C4-2B (cell line): ENCODE data around the gene ISOC2.

ENCODE experiments used
- ZFX ChIP-seq: fragments of 450-650 bp; IDR thresholded peaks from 2 replicates; pipeline ENCODE4 v1.6.1; 2017
- TF ChIP-seq, protein P1 (sequence below): fragments of 450-650 bp; conservative IDR thresholded peaks from 2 replicates; pipeline ENCODE4 v1.5.1; 2017; ENCODE audit warnings: mild to moderate bottlenecking

- TF ChIP-seq, protein P1, sequence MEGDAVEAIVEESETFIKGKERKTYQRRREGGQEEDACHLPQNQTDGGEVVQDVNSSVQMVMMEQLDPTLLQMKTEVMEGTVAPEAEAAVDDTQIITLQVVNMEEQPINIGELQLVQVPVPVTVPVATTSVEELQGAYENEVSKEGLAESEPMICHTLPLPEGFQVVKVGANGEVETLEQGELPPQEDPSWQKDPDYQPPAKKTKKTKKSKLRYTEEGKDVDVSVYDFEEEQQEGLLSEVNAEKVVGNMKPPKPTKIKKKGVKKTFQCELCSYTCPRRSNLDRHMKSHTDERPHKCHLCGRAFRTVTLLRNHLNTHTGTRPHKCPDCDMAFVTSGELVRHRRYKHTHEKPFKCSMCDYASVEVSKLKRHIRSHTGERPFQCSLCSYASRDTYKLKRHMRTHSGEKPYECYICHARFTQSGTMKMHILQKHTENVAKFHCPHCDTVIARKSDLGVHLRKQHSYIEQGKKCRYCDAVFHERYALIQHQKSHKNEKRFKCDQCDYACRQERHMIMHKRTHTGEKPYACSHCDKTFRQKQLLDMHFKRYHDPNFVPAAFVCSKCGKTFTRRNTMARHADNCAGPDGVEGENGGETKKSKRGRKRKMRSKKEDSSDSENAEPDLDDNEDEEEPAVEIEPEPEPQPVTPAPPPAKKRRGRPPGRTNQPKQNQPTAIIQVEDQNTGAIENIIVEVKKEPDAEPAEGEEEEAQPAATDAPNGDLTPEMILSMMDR: no peak
- no peak for TF ChIP-seq ZFX
Measured at GRCh38 chr19:55487924-55488687, 26.7 kb upstream of the ISOC2 start, which contains the start of gene SSC5D.
